ENCODE results near the gene CT47A1. TPM values are rescaled to one million over a fixed set of nuclear protein-coding genes. Genes with fewer than 3 reads are reported as not detected.
"Not testable (repeated sequence)": the region's sequence is repeated elsewhere in the genome, so short reads cannot be mapped to it uniquely, and the experiment has no call there.

Gene CT47A1
- total RNA-seq, 4 donors from 2014 or later, result not detected

DNA sequence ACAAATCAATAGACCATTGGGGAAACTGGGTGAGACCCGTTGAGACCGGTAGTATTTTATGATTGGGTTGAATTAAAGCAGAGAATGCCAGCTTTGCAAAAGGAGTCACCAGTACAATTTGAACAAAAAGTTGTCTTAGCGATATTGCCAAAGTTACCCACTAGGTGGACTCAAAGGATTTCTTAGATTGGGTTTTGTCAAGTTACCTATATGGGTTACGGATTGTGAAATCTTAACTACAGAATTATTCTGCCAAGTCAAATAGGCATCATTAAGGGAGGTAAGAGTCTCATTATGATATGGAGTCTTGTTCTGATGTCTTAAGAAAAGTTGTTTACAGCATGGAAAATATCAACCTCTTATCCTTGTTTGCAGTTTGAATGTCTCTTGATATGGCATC lies 15.0 kb upstream of the CT47A1 start:
- no peak for DNase-seq
- Histone ChIP-seq H3K36me3 (no peaks in the 10 kb centered on the region), H3K27ac (no peak overlapping the region), H3K27me3 (no peaks in the 10 kb centered on the region), H3K4me1 (no peaks in the 10 kb centered on the region), H3K4me3 (no peak overlapping the region), H3K9me3 (no peaks in the 10 kb centered on the region)
- intact Hi-C loops (cut with DNase I; ENCODE audit: low total_unique reads), result no loop called here
- in situ Hi-C loops (cut with MboI; ENCODE audit: low sequenced_read_pairs in 4 of 4), result no loop called here
- ATAC-seq, result no peak
- no peak for TF ChIP-seq CTCF (IDR thresholded peaks at IDR 0.05 in 4 of 5, conservative IDR thresholded peaks at IDR 0.05 in 1 of 5)
- no peak for TF ChIP-seq POLR2A (IDR thresholded peaks at IDR 0.05)

DNA sequence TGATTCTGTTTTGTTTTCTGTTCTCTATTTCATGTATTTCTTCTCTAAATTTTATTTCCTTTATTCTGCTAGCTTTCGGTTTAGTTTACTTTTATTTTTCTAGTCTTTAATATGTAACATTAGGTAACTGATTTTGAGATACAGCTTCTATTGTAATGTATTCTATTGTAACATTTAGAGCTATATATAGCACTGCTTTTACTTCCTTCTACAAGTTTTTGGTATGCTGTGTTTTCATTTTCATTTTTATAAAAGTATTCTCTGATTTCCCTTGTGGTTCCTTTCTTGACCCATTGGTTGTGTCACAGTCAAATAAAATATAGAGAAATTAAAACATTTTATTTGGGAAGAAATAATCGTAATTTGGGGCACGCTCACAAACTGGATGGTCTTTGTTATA lies 13.9 kb upstream of the CT47A1 start:
- TF ChIP-seq POLR2A (IDR thresholded peaks at IDR 0.05) (no peak), CTCF (IDR thresholded peaks at IDR 0.05 in 4 of 5, conservative IDR thresholded peaks at IDR 0.05 in 1 of 5) (no peak)
- Histone ChIP-seq H3K27me3 (no peaks in the 10 kb centered on the region), H3K27ac (no peak overlapping the region), H3K4me3 (no peak overlapping the region), H3K4me1 (no peaks in the 10 kb centered on the region), H3K36me3 (no peaks in the 10 kb centered on the region), H3K9me3 (no peaks in the 10 kb centered on the region)
- no peak for ATAC-seq
- DNase-seq, result no peak
- in situ Hi-C loops (cut with MboI; ENCODE audit: low sequenced_read_pairs in 4 of 4) (no loop called here), intact Hi-C loops (cut with DNase I; ENCODE audit: low total_unique reads) (no loop called here)

DNA sequence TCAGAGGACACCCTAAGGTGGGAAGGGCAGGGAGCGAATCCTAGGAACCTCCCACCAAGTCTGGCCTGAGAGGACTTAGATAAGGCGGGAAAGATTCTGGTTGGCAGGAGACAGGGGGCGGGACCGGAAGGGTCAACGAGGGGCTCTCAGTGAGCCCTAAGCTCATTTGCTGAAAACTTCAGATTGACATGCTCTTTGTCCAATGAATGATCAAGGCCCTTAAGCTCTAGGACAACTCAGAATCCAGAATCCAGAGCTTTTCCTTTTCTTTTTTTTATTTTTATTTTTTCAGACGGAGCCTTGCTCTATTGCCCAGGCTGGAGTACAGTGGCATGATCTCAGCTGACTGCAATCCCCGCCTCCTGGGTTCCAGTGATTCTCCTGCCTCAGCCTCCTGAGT lies 29.1 kb downstream of the CT47A1 start, which contains the start of gene CT47A7:
Gene CT47A7, minus strand, starts transcription at position 101 of the 400 bp plus-strand sequence. CDS start 255 bp downstream, outside the sequence.
- H3K9me3 ChIP-seq; H3K4me1 ChIP-seq; H3K27ac ChIP-seq; H3K27me3 ChIP-seq; H3K4me3 ChIP-seq; intact Hi-C loops (cut with DNase I; ENCODE audit: low total_unique reads); ATAC-seq; H3K36me3 ChIP-seq; DNase-seq; in situ Hi-C loops (cut with MboI; ENCODE audit: low sequenced_read_pairs in 4 of 4): not testable (repeated sequence)

Other genes with a start within 250 kb of the CT47A1 start
- gene CT47B1, start 109.9 kb downstream of the CT47A1 start, total RNA-seq, result not detected
- gene CT47A11, start 48.6 kb downstream of the CT47A1 start, total RNA-seq, result not detected
- not detected for gene CT47A10, start 43.7 kb downstream of the CT47A1 start, total RNA-seq
- not detected for gene CT47A9, start 38.9 kb downstream of the CT47A1 start, total RNA-seq
- not detected for gene CT47A8, start 34.0 kb downstream of the CT47A1 start, total RNA-seq
- not detected for gene CT47A7, start 29.2 kb downstream of the CT47A1 start, total RNA-seq
- not detected for gene CT47A6, start 24.3 kb downstream of the CT47A1 start, total RNA-seq
- gene CT47A5, start 19.4 kb downstream of the CT47A1 start, total RNA-seq, result not detected
- gene CT47A4, start 14.6 kb downstream of the CT47A1 start, total RNA-seq, result not detected
- gene CT47A3, start 9.7 kb downstream of the CT47A1 start, total RNA-seq, result not detected
- gene CT47A2, start 4.8 kb downstream of the CT47A1 start, total RNA-seq, result not detected
- gene GLUD2, start 61.9 kb upstream of the CT47A1 start, total RNA-seq, result 1 to 10 TPM in 1 of 4 donors, under 1 TPM in 2, not detected in 1; 0.51 to 1.2 (median 0.62) TPM